Muscle layer of colon (tissue), 2 donors: ENCODE measurements around the gene TCTN1.
"Not testable (repeated sequence)": the region's sequence is repeated elsewhere in the genome, so short reads cannot be mapped to it uniquely, and the experiment has no call there.

Experiments used
- H3K27ac ChIP-seq: one replicate; pipeline ENCODE4 v1.7.0; 2013; ENCODE audit warnings: low read depth, mild to moderate bottlenecking, low read length, moderate library complexity
- H3K27me3 ChIP-seq, 2 donors: one replicate each; pipeline ENCODE4 v1.7.0; 2013; ENCODE audit warnings: low read length in 2 of 2, mild to moderate bottlenecking in 2 of 2; ENCODE audit not compliant: insufficient read depth in 2 of 2, control insufficient read depth in 1 of 2
- H3K36me3 ChIP-seq: one replicate; pipeline ENCODE4 v1.7.0; 2013; ENCODE audit warnings: mild to moderate bottlenecking, low read length; ENCODE audit not compliant: insufficient read depth
- H3K4me1 ChIP-seq: one replicate; pipeline ENCODE4 v1.7.0; 2013; ENCODE audit warnings: mild to moderate bottlenecking, low read length; ENCODE audit not compliant: insufficient read depth
- H3K4me3 ChIP-seq, 2 donors: one replicate each; pipeline ENCODE4 v1.7.0; 2013; ENCODE audit warnings: low read length in 2 of 2, low read depth in 1 of 2, mild to moderate bottlenecking in 1 of 2, moderate library complexity in 1 of 2
- H3K9ac ChIP-seq: one replicate; pipeline ENCODE4 v1.7.0; 2013; ENCODE audit warnings: low read length
- H3K9me3 ChIP-seq: one replicate; pipeline ENCODE4 v1.7.0; 2013; ENCODE audit warnings: mild to moderate bottlenecking, low read length
- donor health status: abdominal sarcoma.
- donor health status: Adenocarcinoma of cecum.

Gene TCTN1

DNA sequence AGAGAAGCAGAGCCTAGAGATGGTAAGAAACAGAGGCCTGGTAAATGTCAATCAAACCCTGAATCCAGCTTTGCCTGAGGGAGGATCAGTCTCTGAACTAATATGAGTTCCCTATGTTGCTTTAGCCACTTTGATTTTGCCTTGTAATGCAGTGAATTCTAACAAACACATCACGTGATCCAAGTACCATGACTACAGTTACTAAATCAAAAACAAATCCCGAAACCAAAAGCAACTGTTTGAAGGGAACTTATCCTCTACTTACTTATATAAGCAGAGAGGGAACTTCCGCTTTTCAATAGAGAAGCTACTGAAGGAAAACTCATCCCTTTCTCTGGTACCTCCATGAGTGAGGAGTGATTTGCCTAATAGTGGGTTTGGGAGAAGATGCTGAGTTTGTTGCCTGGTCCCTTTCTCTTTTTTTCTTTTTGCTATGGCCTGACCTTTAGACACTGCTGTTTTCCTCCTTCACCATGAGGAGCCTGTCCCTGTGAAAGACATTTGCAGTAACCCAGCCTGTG, 23.1 kb upstream of the TCTN1 start:
- no peak overlapping the region for H3K9ac ChIP-seq
- no peak overlapping the region for H3K27ac ChIP-seq
- H3K27me3 ChIP-seq, result no peaks in the 10 kb centered on the region
- no peaks in the 10 kb centered on the region for H3K9me3 ChIP-seq
- H3K4me1 ChIP-seq, result peaks cover 21% of the 10 kb centered on the region
- no peaks in the 10 kb centered on the region for H3K36me3 ChIP-seq
- H3K4me3 ChIP-seq, result no peak overlapping the region

DNA sequence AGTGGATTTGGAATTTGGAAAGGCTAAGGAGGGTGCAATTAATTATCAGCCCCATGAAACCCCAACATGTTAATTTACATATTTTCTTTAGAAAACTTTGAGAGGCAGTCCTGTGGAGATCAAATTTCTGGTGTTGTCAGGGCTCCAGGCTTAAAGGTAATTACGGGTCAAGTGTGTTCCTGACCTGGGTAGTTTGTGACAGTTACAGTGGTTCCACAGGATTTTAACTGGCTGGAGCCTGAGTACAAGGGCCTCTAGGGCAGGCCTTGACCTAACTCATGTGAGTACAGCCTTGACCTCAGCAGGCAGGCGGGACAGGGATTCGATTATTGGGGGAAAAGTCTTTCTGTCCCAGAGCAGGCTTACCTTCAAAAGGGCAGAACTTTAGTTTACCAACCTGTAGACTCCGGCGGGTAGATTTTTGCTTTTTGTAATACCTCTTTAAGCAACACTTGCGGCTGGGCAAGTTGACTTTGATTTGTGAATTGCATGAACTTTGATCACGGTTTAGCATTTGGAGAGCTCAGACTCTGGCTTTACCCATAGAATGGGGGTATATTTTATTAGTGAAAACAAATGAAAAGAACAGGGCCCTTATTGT, 22.4 kb upstream of the TCTN1 start:
- Histone ChIP-seq H3K4me1 (peaks cover 19% of the 10 kb centered on the region), H3K9ac (no peak overlapping the region), H3K4me3 (no peak overlapping the region), H3K9me3 (no peaks in the 10 kb centered on the region), H3K27ac (no peak overlapping the region), H3K27me3 (no peaks in the 10 kb centered on the region), H3K36me3 (no peaks in the 10 kb centered on the region)

DNA sequence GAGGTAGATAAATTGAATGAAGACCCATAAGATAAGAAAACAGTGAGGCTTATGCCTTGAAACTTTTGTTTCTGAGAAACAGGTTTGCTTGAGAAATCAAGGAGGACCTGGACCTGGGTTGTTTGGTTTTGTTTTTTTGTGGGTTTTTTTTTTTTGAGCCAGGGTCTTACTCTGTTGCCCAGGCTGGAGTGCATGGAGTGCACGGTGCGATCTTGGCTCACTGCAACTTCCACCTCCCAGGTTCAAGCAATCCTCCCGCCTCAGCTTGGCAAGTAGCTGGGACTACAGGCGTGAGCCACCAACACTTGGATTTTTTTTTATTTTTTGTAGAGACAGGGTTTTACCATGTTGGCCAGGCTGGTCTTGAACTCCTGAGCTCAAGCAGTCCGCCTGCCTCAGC, 21.9 kb upstream of the TCTN1 start:
- no peaks in the 10 kb centered on the region for H3K9me3 ChIP-seq
- H3K27me3 ChIP-seq, result no peaks in the 10 kb centered on the region
- no peak overlapping the region for H3K4me3 ChIP-seq
- no peaks in the 10 kb centered on the region for H3K36me3 ChIP-seq
- no peak overlapping the region for H3K27ac ChIP-seq
- no peak overlapping the region for H3K9ac ChIP-seq
- H3K4me1 ChIP-seq, result peaks cover 19% of the 10 kb centered on the region

DNA sequence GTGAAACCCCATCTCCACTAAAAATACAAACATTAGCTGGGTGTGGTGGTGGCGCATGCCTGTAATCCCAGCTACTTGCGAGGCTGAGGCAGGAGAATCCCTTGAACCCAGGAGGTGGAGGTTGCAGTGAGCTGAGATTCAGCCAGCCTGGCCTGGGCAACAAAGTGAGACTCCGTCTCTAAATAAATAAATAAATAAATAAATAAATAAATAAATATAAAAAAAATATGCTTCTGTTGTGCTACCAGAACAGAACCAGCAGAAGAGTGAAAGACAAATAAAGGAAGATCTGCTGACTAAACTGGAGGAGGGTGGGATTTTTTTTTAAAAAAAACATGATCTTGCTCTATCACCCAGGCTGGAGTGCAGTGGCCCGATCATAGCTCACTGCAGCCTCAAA, 21.0 kb upstream of the TCTN1 start:
- H3K9ac ChIP-seq, H3K27me3 ChIP-seq, H3K27ac ChIP-seq, H3K4me3 ChIP-seq, H3K36me3 ChIP-seq, H3K9me3 ChIP-seq: not testable (repeated sequence)
- H3K4me1 ChIP-seq, result peaks cover 19% of the 10 kb centered on the region

DNA sequence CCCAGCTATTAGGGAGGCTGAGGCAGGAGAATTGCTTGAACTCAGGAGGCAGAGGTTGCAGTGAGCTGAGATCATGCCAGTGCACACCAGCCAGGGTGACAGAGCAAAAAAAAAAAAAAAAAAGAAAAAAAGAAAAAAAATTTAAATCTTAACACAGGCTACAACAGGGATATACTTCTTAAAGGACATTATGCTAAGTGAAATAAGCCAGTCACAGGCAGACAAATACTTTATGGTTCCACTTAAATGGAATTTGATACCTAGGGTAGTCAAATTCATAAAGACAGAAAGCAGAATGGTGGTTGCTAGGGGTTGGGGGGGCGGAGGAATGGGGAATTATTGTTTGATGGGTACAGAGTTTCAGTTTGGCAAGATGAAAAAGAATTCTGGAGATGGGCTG, 16.0 kb upstream of the TCTN1 start:
- Histone ChIP-seq H3K4me3 (no peak overlapping the region), H3K27ac (no peak overlapping the region), H3K9ac (no peak overlapping the region), H3K4me1 (no peaks in the 10 kb centered on the region), H3K27me3 (no peaks in the 10 kb centered on the region), H3K9me3 (no peaks in the 10 kb centered on the region), H3K36me3 (no peaks in the 10 kb centered on the region)

DNA sequence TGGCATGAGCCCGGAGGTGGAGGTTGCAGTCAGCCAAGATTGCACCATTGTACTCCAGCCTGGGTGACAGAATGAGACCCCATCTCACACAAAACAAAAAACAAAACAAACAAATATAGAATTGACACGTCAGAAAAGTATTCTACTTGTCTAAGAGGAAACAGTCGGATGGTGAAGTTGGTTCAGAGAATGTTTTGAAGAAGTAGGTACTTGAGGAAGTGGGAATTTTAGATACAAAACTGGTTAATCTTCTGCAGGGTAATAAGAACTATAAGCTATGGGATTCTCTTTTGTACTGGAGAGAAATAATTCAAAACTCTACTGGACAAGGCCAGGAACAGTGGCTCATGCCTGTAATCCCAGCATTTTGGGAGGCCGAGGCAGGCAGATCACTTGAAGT, 14.6 kb upstream of the TCTN1 start:
- H3K36me3 ChIP-seq, result no peaks in the 10 kb centered on the region
- H3K9ac ChIP-seq, result no peak overlapping the region
- H3K4me1 ChIP-seq, result no peaks in the 10 kb centered on the region
- H3K4me3 ChIP-seq, result no peak overlapping the region
- H3K27me3 ChIP-seq, result no peaks in the 10 kb centered on the region
- H3K27ac ChIP-seq, result no peak overlapping the region
- no peaks in the 10 kb centered on the region for H3K9me3 ChIP-seq

DNA sequence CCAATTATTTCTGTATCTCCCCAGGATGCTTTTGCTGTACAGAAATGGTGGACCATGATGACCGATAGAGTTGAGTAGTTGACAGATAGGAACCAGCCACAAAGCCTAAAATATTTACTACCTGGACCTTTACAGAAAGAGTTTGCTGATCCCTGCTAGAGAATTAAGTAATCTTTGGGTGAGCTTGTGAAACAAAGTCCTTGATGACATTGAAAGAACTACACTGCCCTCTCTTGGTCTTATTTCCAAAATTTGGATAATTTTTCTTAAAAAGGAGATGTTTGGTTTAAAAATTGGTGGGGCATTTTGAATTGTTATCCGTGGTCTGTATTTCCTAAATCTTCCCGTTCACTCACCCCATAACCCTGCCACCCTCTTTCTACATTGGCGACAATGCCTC, 13.7 kb upstream of the TCTN1 start:
- Histone ChIP-seq H3K9me3 (no peaks in the 10 kb centered on the region), H3K4me1 (no peaks in the 10 kb centered on the region), H3K9ac (no peak overlapping the region), H3K27ac (no peak overlapping the region), H3K4me3 (no peak overlapping the region), H3K36me3 (no peaks in the 10 kb centered on the region), H3K27me3 (no peaks in the 10 kb centered on the region)

DNA sequence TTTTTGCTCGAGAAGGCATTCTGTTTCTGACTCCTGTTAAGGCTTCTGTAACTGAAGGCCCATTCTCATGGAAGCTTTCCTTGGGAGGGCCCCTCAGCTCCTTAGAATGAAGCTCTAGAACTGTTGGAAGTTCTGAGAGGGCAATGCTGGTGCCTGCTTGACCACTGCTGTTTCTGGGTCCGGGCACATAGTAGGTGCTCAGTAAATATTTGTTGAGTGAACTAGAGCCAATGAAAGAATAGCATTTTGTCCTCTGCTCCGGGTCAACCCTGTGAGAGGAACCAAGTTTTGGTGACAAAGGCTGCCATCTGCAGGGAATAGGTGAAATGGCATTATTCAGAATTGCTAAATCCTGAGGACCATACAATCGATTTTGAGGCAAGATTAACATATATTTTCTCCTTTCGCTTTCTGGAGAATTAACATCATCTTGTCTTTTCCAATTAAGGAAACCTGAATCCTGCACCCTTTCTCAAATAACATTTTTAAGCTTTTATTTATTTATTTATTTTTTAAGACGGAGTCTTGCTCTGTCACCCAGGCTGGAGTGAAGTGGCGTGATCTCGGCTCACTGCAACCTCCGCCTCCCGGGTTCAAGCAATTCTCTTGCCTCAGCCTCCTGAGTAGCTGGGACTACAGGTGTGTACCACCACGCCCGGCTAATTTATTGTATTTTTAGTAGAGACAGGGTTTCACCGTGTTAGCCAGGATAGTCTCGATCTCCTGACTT, 11.7 kb upstream of the TCTN1 start:
- not testable (repeated sequence) for H3K27me3 ChIP-seq, H3K4me3 ChIP-seq, H3K9ac ChIP-seq, H3K27ac ChIP-seq, H3K9me3 ChIP-seq, H3K36me3 ChIP-seq, H3K4me1 ChIP-seq

DNA sequence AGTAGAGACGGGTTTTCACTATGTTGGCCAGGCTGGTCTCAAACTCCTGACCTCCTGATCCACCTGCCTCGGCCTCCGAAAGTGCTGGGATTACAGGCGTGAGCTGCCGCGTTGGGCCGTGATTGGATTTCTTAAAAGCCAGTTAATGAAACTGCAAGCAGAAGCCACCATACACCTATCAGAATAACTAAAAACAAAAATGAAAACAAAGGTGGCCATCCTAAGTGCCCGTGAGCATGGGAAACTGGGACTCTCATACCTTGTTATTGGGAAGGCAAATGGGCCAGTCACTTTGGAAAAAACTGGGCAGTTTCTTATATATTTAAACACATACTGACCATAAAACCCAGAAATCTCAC, 7.7 kb upstream of the TCTN1 start:
- H3K27me3 ChIP-seq, result no peaks in the 10 kb centered on the region
- no peaks in the 10 kb centered on the region for H3K9me3 ChIP-seq
- no peaks in the 10 kb centered on the region for H3K36me3 ChIP-seq
- no peak overlapping the region for H3K9ac ChIP-seq
- H3K27ac ChIP-seq, result no peak overlapping the region
- H3K4me3 ChIP-seq, result no peak overlapping the region
- H3K4me1 ChIP-seq, result no peaks in the 10 kb centered on the region

DNA sequence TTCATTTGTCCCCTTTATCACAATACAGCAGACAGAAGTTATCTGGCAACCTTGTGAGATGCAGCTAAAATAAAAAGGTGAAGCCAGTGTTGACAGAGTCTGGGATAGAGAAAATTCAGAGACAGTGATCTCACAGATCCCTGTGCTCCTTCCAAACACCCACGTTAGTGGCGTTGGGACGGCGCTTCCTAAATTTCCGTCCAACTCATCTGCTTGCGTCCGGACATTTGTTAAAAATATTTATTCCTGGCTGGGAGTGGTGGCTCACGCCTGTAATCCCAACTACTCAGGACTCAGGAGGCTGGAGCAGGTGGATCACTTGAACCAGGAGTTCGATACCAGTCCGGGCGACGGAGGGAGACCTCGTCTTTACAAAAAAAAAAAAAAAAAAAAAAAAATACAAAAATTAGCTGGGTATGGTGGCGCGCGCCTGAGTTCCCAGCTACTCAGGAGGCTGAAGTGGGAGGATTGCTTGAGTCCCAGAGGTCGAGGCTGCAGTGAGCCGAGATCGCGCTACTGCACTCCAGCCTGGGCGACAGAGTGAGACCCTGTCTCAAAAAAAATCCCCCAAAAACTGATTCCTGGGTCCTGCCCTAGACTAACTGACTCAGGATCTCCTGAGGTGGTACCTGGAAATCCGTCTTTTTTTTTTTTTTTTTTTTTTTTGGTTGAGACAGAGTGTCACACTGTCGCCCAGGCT, 708 bp upstream of the TCTN1 start:
- no peaks in the 10 kb centered on the region for H3K9me3 ChIP-seq
- H3K36me3 ChIP-seq, result peaks cover 10% of the 10 kb centered on the region
- no peaks in the 10 kb centered on the region for H3K27me3 ChIP-seq
- H3K4me1 ChIP-seq, result peaks cover 12% of the 10 kb centered on the region
- H3K27ac ChIP-seq, result peak overlapping the region; percentile 87
- H3K4me3 ChIP-seq, result peak overlapping the region; percentile 86 to 88
- peak overlapping the region; percentile 30 for H3K9ac ChIP-seq

DNA sequence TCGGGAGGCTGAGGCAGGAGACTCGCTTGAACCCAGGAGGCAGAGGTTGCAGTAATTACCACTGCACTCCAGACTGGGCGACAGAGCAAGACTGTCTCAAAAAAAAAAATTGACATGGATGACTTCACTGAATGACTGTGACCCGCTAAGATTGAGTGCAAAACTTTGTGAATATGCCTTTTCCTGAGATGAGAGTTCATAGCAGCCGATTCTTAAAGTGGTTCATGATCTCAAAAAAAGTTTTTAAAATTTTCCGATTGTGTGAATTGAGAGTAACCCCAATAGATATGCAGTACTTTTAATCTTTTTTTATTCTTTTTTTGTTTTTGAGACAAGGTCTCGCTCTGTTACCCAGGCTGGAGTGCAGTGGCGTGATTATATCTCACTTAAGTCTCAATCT, 1.2 kb downstream of the TCTN1 start:
- H3K4me3 ChIP-seq, result no peak overlapping the region
- H3K4me1 ChIP-seq, result peaks cover 12% of the 10 kb centered on the region
- no peak overlapping the region for H3K27ac ChIP-seq

More for the DNA sequence above, 1.2 kb downstream of the TCTN1 start:
- Histone ChIP-seq H3K9ac (no peak overlapping the region), H3K9me3 (no peaks in the 10 kb centered on the region), H3K27me3 (no peaks in the 10 kb centered on the region), H3K36me3 (peaks cover 10% of the 10 kb centered on the region)
